GM19463 (cell line): ENCODE measurements around the gene KANK2.
"Not testable (repeated sequence)": the region's sequence is repeated elsewhere in the genome, so short reads cannot be mapped to it uniquely, and the experiment has no call there.

Experiments
- ATAC-seq: cut with Tn5 transposase; IDR thresholded peaks from one replicate; pipeline ENCODE4 v1.9.1; 2021; ENCODE audit warnings: mild to moderate bottlenecking, moderate library complexity; ENCODE audit not compliant: unreplicated experiment

The KANK2 gene

DNA sequence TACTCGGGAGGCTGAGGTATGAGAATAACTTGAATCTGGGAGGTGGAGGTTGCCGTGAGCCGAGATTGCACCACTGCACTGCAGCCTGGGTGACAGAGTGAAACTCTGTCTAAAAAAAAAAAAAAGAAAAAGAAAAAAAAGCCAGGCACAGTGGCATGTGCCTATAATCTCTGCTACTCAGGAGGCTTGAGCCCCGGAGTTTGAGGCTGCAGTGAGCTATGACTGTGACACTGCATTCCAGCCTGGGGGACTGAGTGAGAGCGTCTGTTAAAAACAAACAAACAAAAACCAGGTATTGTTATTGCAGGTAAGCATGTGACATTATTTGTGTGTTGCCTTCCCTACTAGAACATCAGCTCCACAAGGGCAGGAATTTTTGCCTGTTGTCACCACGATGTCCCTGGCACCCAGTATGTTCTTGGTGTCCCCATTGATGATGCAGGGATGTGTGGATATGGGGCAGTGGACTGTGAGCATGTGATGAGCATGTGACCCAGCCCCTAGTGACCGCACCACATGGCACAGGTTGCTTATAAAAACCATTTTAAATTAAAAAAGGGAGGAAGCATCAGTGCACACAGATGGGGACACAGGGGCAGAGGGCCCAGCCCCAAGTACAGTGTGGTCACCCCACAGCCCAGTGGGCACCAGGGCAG is 1.6 kb upstream of the KANK2 start:
- no peak for ATAC-seq

DNA sequence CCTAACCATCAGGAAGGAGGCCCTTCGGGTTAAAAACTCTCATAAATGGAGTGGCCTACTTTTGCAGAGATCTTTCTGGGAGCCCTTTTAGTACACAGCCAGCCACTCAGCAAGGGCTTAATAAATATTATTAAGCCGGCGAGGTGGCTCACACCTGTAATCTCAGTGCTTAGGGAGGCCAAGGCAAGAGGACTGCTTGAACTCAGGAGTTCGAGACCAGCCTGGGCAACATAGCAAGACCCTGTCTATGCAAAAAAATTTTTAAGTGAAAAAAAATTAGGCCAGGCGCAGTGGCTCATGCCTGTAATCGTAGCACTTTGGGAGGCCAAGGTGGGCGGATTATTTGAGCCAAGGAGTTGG is 810 bp upstream of the KANK2 start:
- ATAC-seq: no peak

GRCh38 chr19:11196406-11197287 is 698 bp downstream of the KANK2 start:
- ATAC-seq: no peak

DNA sequence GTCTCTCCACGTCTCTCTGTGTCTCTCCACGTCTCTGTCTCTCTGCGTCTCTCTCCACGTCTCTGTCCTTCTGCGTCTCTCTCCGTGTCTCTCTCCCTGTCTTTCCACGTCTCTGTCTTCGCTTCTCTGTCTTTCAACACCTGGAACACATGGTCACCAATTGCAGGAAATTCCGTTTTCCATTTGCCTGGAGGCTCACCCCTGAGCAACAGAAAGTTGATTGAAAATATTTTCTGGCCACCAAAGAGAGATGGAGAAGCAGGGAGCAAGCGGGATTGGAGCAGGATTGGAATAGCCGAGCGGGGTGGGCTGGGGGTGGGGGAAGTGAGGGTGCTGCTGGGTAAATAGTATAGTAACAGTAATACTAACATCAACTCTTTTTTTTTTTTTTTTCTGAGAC is 1.7 kb downstream of the KANK2 start:
- ATAC-seq: no peak

DNA sequence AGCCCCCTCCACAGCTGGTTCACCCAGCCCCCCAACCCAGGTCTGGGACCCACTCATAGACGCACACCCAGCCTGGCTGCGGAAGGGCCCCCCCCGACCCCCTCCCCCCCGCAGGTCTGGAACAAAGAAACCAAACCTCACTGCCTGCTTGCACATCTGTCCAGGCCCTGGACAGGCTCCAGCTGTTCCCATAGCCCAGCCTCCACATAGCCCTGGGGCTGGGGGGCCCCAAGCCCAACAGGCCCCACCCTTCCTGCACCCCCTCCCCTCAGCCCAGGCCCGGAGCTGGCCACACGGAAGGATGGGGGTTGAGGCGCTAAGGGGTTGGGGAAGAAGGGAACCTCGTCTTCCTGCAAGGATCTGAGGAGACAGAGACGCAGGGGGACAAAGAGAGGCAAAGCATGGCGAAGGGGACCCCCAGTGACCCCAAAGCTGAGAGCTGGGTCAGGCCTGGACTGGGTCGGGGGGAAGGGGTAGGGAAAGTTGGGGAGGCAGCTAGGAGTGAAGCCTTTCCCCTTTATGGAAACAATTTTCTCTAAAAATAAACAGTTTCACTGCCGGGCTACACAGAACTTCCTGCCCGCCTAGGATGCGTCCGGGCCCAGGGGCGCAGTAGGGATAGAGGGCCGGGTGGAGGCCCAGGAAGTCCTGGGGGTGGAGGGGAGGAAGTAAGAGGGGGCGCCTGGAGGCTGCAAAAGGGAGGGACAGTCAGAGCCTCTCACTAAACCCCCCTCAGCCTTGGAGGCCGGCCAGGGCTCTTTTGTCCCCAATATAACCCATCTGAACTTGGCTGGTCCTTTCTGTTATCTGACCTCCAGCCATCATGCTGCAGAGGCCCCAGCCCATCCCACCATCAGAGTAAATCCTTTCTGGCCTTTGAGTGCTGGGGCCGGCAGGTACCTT is 2.4 kb downstream of the KANK2 start:
- no peak for ATAC-seq

GRCh38 chr19:11194173-11194572 is 3.2 kb downstream of the KANK2 start:
- no peak for ATAC-seq

GRCh38 chr19:11192957-11193939 is 4.1 kb downstream of the KANK2 start:
- ATAC-seq: no peak

- no peak for ATAC-seq
These were observed 5.4 kb downstream of the KANK2 start for GRCh38 chr19:11191934-11192333.

DNA sequence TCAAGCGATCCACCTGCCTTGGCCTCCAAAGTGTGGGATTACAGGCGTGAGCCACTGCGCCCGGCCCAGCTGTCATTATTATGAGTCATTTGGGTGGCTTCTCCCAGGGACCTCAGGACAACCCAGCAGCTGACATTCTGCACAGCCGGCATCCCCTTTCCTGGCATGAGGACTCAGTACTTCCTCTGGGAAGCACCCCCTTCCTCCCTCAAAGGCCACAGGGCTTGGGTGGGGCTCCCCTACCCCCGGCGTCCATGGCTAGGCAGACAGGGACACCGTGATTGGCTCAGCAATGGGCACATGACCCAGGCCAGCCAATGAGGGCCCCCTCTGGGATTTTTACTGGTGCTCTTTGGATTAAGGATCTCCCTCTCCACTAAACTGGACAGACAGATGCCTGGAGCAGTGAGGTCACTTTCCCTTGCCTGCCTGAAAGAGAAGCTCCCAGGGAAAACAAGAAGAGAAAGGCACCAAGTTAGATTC is 6.0 kb downstream of the KANK2 start:
- ATAC-seq: no peak

GRCh38 chr19:11190501-11190900 is 6.8 kb downstream of the KANK2 start:
- no peak for ATAC-seq

GRCh38 chr19:11187441-11187840 is 9.9 kb downstream of the KANK2 start:
- ATAC-seq: no peak

DNA sequence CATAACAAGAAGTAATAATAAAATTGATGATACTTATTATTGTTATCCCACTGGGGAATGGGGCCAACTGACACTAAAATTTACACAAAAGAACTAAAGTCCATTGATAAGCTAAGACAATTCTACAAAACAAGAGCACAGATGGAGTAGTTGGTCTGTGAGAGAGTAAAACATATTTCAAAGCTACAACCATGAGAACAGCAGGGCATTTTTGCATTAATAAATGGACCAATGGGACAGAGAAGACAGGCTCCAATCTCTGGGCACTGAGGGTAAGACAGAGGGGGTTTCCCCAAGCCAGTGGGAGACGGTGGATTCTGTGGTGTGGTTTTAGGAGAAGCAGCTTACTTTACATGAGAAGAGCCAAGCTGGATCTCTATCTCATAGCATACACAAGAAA is 14.4 kb downstream of the KANK2 start:
- no peak for ATAC-seq

GRCh38 chr19:11181488-11181887 is 15.9 kb downstream of the KANK2 start:
- no peak for ATAC-seq

- ATAC-seq: not testable (repeated sequence)
These were observed 16.4 kb downstream of the KANK2 start for GRCh38 chr19:11180975-11181374.

DNA sequence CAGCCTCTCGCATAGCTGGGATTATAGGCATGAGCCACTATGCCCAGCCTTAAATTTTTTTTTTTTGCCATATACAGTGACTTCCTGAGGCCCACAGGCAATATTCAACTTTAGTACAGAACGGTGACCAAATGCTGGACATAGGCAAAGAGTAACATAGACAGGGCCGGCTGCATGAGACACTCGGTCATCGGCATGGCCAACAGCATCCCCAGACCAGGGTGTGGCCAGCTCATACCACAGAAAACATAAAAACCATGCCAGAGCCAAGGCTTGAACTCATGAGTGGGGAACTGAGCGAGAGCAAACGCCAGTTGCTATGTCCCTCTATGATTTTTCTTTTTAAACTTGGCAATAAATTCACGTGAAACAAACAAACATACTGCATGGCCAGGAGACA is 17.0 kb downstream of the KANK2 start:
- ATAC-seq: no peak

DNA sequence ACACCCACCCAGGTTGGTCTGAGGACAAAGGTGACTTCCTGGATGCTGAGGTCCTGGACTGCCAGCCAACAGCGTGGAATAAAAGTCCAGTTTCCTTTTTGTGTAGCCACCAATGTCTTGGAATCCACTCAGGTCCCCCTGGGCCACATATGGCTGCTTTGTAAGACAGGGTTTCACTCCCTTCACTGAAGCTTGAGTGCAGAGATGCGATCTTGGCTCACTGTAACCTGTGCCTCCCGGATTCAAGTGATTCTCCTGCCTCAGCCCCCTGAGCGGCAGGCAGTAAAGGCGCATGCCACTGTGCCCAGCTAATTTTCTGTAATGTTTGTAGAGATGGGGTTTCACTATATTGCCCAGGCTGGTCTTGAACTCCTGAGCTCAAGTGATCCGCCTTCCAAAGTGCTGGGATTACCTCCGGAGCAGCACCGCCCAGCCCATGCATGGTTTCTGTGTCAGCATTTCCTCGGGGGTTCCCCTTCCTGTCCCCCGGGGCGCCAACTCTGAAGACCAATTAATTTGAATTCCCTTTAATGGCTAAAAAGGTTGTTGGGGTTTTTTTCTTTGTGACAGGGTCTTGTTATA is 17.5 kb downstream of the KANK2 start:
- ATAC-seq: no peak

- not testable (repeated sequence) for ATAC-seq
These were observed 18.2 kb downstream of the KANK2 start for GRCh38 chr19:11179145-11179465.

- ATAC-seq: no peak
These were observed 19.8 kb downstream of the KANK2 start for GRCh38 chr19:11177592-11177991.

GRCh38 chr19:11176466-11177193 is 20.7 kb downstream of the KANK2 start:
- ATAC-seq: no peak
